Suprapubic skin (tissue), 4 donors: Measurements from ENCODE around the gene CMTM8.

Source experiments
- EP300 ChIP-seq: sonication (generic); formaldehyde crosslinking; IDR thresholded peaks from one replicate; pipeline ENCODE4 v1.6.1; 2017; ENCODE audit warnings: antibody characterized with exemption
- POLR2A ChIP-seq, 2 donors: fragments of 450-650 bp; IDR thresholded peaks; one replicate each; pipeline ENCODE4 v1.6.1; 2017; ENCODE audit warnings: antibody characterized with exemption in 2 of 2, mild to moderate bottlenecking in 2 of 2, moderate library complexity in 2 of 2
- POLR2AphosphoS5 ChIP-seq, 3 donors: sonication (generic); formaldehyde crosslinking; IDR thresholded peaks; one replicate each; pipeline ENCODE4 v1.6.1; 2017; ENCODE audit warnings: antibody characterized with exemption in 3 of 3
- TF ChIP-seq, protein P1 (sequence below), 2 donors: fragments of 200-600 bp in 1 of 2; fragments of 450-650 bp in 1 of 2; sonication (generic) in 1 of 2; IDR thresholded peaks; one replicate each; pipeline ENCODE4 v1.5.1; 2016 to 2019; ENCODE audit warnings: antibody characterized with exemption in 2 of 2, mild to moderate bottlenecking in 1 of 2, moderate library complexity in 1 of 2

DNA sequence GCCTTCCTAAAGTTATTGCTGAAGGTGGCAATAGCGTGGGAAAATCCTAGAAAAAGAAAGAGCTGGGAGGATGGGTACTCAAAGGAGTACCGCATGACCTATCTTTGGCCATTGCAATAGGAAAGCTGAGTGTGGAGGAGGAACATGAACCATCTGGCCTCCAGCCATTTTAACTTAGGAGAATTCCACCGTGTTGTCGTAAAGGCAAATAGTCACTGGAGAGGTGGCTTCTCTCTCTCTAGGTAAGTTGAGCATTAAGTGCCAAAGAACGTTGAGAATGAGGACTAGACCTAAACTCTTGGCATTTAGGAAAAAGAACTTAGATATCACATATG is 137.1 kb downstream of the CMTM8 start:
- TF ChIP-seq, protein P1, sequence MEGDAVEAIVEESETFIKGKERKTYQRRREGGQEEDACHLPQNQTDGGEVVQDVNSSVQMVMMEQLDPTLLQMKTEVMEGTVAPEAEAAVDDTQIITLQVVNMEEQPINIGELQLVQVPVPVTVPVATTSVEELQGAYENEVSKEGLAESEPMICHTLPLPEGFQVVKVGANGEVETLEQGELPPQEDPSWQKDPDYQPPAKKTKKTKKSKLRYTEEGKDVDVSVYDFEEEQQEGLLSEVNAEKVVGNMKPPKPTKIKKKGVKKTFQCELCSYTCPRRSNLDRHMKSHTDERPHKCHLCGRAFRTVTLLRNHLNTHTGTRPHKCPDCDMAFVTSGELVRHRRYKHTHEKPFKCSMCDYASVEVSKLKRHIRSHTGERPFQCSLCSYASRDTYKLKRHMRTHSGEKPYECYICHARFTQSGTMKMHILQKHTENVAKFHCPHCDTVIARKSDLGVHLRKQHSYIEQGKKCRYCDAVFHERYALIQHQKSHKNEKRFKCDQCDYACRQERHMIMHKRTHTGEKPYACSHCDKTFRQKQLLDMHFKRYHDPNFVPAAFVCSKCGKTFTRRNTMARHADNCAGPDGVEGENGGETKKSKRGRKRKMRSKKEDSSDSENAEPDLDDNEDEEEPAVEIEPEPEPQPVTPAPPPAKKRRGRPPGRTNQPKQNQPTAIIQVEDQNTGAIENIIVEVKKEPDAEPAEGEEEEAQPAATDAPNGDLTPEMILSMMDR (IDR thresholded peaks at IDR 0.05), result no peak
- TF ChIP-seq EP300 (no peak), POLR2A (IDR thresholded peaks at IDR 0.05) (no peak), POLR2AphosphoS5 (IDR thresholded peaks at IDR 0.05) (no peak)
